Activated T-cell treated with anti-CD3 and anti-CD28 coated beads, Interleukin-2, amount 50 U/mL, for 4 hours (primary cell): ENCODE results near the gene BRWD1. TPM values are rescaled to one million over a fixed set of nuclear protein-coding genes. Genes with fewer than 3 reads are reported as not detected.
"Not testable (repeated sequence)": the region's sequence is repeated elsewhere in the genome, so short reads cannot be mapped to it uniquely, and the experiment has no call there.

Experiments used
- ATAC-seq, 2 donors: fragments of 200-7000 bp; cut with Tn5 transposase; one replicate each; pipeline ENCODE4 v1.10.0; 2021
- DNase-seq: peaks from one replicate; pipeline ENCODE4 v3.0.0-alpha.2; 2020
- H3K27me3 Mint-ChIP-seq: one replicate; pipeline ENCODE4 v1.8.0; 2021; ENCODE audit warnings: low read depth, mixed read lengths
- H3K36me3 Mint-ChIP-seq: one replicate; pipeline ENCODE4 v1.8.0; 2022; ENCODE audit warnings: mixed read lengths; ENCODE audit not compliant: insufficient read depth
- H3K4me1 Mint-ChIP-seq: one replicate; pipeline ENCODE4 v1.8.0; 2021; ENCODE audit warnings: low read depth, mixed read lengths
- H3K4me3 Mint-ChIP-seq: one replicate; pipeline ENCODE4 v1.8.0; 2021; ENCODE audit warnings: mild to moderate bottlenecking, moderate library complexity, mixed read lengths
- H3K9me3 Mint-ChIP-seq: one replicate; pipeline ENCODE4 v1.8.0; 2021; ENCODE audit warnings: mixed read lengths
- total RNA-seq, 3 donors: library from RNA; stranded (reverse); gene quantifications; one replicate each; pipeline ENCODE4 v1.2.1, GENCODE V29; 2021

BRWD1 gene
- total RNA-seq, 3 donors from 2014 or later: 17.3 to 24.7 (median 22.9) TPM

GRCh38 chr21:39281207-39281606, 32.2 kb downstream of the BRWD1 start:
- H3K4me3 Mint-ChIP-seq: no peak overlapping the region
- no peaks in the 10 kb centered on the region for H3K27me3 Mint-ChIP-seq
- DNase-seq: no peak
- ATAC-seq: no peak
- H3K9me3 Mint-ChIP-seq: no peaks in the 10 kb centered on the region
- H3K4me1 Mint-ChIP-seq: peaks cover 5% of the 10 kb centered on the region
- peaks cover 16% of the 10 kb centered on the region for H3K36me3 Mint-ChIP-seq

- peaks cover 34% of the 10 kb centered on the region for H3K36me3 Mint-ChIP-seq
- H3K4me1 Mint-ChIP-seq: no peaks in the 10 kb centered on the region
- no peaks in the 10 kb centered on the region for H3K27me3 Mint-ChIP-seq
- ATAC-seq (no peak), DNase-seq (no peak)
- H3K9me3 Mint-ChIP-seq: no peaks in the 10 kb centered on the region
- H3K4me3 Mint-ChIP-seq: no peak overlapping the region
Measured at GRCh38 chr21:39269620-39270019, 43.8 kb downstream of the BRWD1 start.

- no peaks in the 10 kb centered on the region for H3K27me3 Mint-ChIP-seq
- H3K4me1 Mint-ChIP-seq: peaks cover 2% of the 10 kb centered on the region
- no peak overlapping the region for H3K4me3 Mint-ChIP-seq
- H3K9me3 Mint-ChIP-seq: no peaks in the 10 kb centered on the region
- H3K36me3 Mint-ChIP-seq: peaks cover 37% of the 10 kb centered on the region
- no peak for DNase-seq
- no peak for ATAC-seq
Measured at GRCh38 chr21:39265603-39266002, 47.8 kb downstream of the BRWD1 start.

GRCh38 chr21:39263372-39263771, 50.1 kb downstream of the BRWD1 start:
- no peaks in the 10 kb centered on the region for H3K27me3 Mint-ChIP-seq
- ATAC-seq (no peak), DNase-seq (no peak)
- no peaks in the 10 kb centered on the region for H3K9me3 Mint-ChIP-seq
- H3K4me1 Mint-ChIP-seq: peaks cover 2% of the 10 kb centered on the region
- H3K4me3 Mint-ChIP-seq: no peak overlapping the region
- peaks cover 31% of the 10 kb centered on the region for H3K36me3 Mint-ChIP-seq

GRCh38 chr21:39258207-39258606, 55.2 kb downstream of the BRWD1 start:
- peaks cover 24% of the 10 kb centered on the region for H3K36me3 Mint-ChIP-seq
- no peak overlapping the region for H3K4me3 Mint-ChIP-seq
- H3K9me3 Mint-ChIP-seq: no peaks in the 10 kb centered on the region
- DNase-seq (no peak), ATAC-seq (no peak)
- H3K4me1 Mint-ChIP-seq: peaks cover under 1% of the 10 kb centered on the region
- H3K27me3 Mint-ChIP-seq: no peaks in the 10 kb centered on the region

GRCh38 chr21:39251326-39251725, 62.1 kb downstream of the BRWD1 start:
- peaks cover 1% of the 10 kb centered on the region for H3K4me1 Mint-ChIP-seq
- no peaks in the 10 kb centered on the region for H3K9me3 Mint-ChIP-seq
- ATAC-seq (no peak), DNase-seq (no peak)
- H3K4me3 Mint-ChIP-seq: no peak overlapping the region
- peaks cover 25% of the 10 kb centered on the region for H3K36me3 Mint-ChIP-seq
- H3K27me3 Mint-ChIP-seq: no peaks in the 10 kb centered on the region

- Mint-ChIP-seq H3K4me1 (peaks cover 14% of the 10 kb centered on the region), H3K36me3 (peaks cover 39% of the 10 kb centered on the region), H3K9me3 (no peaks in the 10 kb centered on the region), H3K27me3 (no peaks in the 10 kb centered on the region), H3K4me3 (no peak overlapping the region)
- DNase-seq: no peak
- peak; percentile 40 to 54 for ATAC-seq
Measured at GRCh38 chr21:39238275-39238674, 75.2 kb downstream of the BRWD1 start.

- ATAC-seq (no peak), DNase-seq (no peak)
- peaks cover 24% of the 10 kb centered on the region for H3K36me3 Mint-ChIP-seq
- no peaks in the 10 kb centered on the region for H3K27me3 Mint-ChIP-seq
- peaks cover 4% of the 10 kb centered on the region for H3K4me1 Mint-ChIP-seq
- H3K4me3 Mint-ChIP-seq: no peak overlapping the region
- H3K9me3 Mint-ChIP-seq: no peaks in the 10 kb centered on the region
Measured at GRCh38 chr21:39232861-39233291, 80.6 kb downstream of the BRWD1 start.

- Mint-ChIP-seq H3K4me3 (no peak overlapping the region), H3K9me3 (no peaks in the 10 kb centered on the region), H3K4me1 (no peaks in the 10 kb centered on the region), H3K36me3 (peaks cover 38% of the 10 kb centered on the region), H3K27me3 (no peaks in the 10 kb centered on the region)
- DNase-seq: no peak
- no peak for ATAC-seq
Measured at GRCh38 chr21:39224930-39225329, 88.5 kb downstream of the BRWD1 start.

GRCh38 chr21:39221997-39222486, 91.4 kb downstream of the BRWD1 start:
- peaks cover 46% of the 10 kb centered on the region for H3K36me3 Mint-ChIP-seq
- no peak for DNase-seq
- no peaks in the 10 kb centered on the region for H3K27me3 Mint-ChIP-seq
- peaks cover 3% of the 10 kb centered on the region for H3K4me1 Mint-ChIP-seq
- no peaks in the 10 kb centered on the region for H3K9me3 Mint-ChIP-seq
- no peak for ATAC-seq
- H3K4me3 Mint-ChIP-seq: no peak overlapping the region

- Mint-ChIP-seq H3K27me3 (no peaks in the 10 kb centered on the region), H3K4me3 (no peak overlapping the region), H3K4me1 (peaks cover 3% of the 10 kb centered on the region), H3K36me3 (peaks cover 44% of the 10 kb centered on the region), H3K9me3 (no peaks in the 10 kb centered on the region)
- ATAC-seq: no peak
- no peak for DNase-seq
Measured at GRCh38 chr21:39221282-39221996, 92.0 kb downstream of the BRWD1 start.

GRCh38 chr21:39220875-39221274, 92.6 kb downstream of the BRWD1 start:
- H3K9me3 Mint-ChIP-seq, H3K27me3 Mint-ChIP-seq, ATAC-seq, H3K4me1 Mint-ChIP-seq, H3K4me3 Mint-ChIP-seq, DNase-seq: not testable (repeated sequence)
- H3K36me3 Mint-ChIP-seq: peaks cover 41% of the 10 kb centered on the region

GRCh38 chr21:39220150-39220549, 93.3 kb downstream of the BRWD1 start:
- DNase-seq: no peak
- Mint-ChIP-seq H3K36me3 (peaks cover 43% of the 10 kb centered on the region), H3K4me1 (peaks cover 3% of the 10 kb centered on the region), H3K9me3 (no peaks in the 10 kb centered on the region), H3K4me3 (no peak overlapping the region), H3K27me3 (no peaks in the 10 kb centered on the region)
- peak in 1 of 2 donors; percentile 14 for ATAC-seq

GRCh38 chr21:39218082-39218409, 95.4 kb downstream of the BRWD1 start:
- DNase-seq (no peak), ATAC-seq (no peak)
- peaks cover 35% of the 10 kb centered on the region for H3K36me3 Mint-ChIP-seq
- no peaks in the 10 kb centered on the region for H3K27me3 Mint-ChIP-seq
- H3K4me1 Mint-ChIP-seq: peaks cover 3% of the 10 kb centered on the region
- H3K9me3 Mint-ChIP-seq: no peaks in the 10 kb centered on the region
- H3K4me3 Mint-ChIP-seq: no peak overlapping the region

- peaks cover 3% of the 10 kb centered on the region for H3K4me1 Mint-ChIP-seq
- peaks cover 31% of the 10 kb centered on the region for H3K36me3 Mint-ChIP-seq
Measured at GRCh38 chr21:39217356-39218081, 95.9 kb downstream of the BRWD1 start.

More at GRCh38 chr21:39217356-39218081, 95.9 kb downstream of the BRWD1 start:
- no peaks in the 10 kb centered on the region for H3K27me3 Mint-ChIP-seq
- ATAC-seq: no peak
- no peak overlapping the region for H3K4me3 Mint-ChIP-seq
- no peak for DNase-seq
- H3K9me3 Mint-ChIP-seq: no peaks in the 10 kb centered on the region
